ENCODE data around the gene EZH1.

- TF ChIP-seq POLR2A (IDR thresholded peaks at IDR 0.05) (no peak), CTCF (IDR thresholded peaks at IDR 0.05) (no peak)
These were observed 39.9 kb downstream of the EZH1 start for GRCh38 chr17:42704837-42705494.

Measured in uterus (tissue), 2 donors.